GM12872 (cell line): ENCODE results near the gene ATF3.

Source experiments
- TF ChIP-seq, protein P1 (sequence below): IDR thresholded peaks from 3 replicates; pipeline ENCODE4 v1.5.1; 2011; ENCODE audit warnings: low read depth, mild to moderate bottlenecking, low read length, moderate library complexity; ENCODE audit not compliant: insufficient read depth

Gene ATF3

DNA sequence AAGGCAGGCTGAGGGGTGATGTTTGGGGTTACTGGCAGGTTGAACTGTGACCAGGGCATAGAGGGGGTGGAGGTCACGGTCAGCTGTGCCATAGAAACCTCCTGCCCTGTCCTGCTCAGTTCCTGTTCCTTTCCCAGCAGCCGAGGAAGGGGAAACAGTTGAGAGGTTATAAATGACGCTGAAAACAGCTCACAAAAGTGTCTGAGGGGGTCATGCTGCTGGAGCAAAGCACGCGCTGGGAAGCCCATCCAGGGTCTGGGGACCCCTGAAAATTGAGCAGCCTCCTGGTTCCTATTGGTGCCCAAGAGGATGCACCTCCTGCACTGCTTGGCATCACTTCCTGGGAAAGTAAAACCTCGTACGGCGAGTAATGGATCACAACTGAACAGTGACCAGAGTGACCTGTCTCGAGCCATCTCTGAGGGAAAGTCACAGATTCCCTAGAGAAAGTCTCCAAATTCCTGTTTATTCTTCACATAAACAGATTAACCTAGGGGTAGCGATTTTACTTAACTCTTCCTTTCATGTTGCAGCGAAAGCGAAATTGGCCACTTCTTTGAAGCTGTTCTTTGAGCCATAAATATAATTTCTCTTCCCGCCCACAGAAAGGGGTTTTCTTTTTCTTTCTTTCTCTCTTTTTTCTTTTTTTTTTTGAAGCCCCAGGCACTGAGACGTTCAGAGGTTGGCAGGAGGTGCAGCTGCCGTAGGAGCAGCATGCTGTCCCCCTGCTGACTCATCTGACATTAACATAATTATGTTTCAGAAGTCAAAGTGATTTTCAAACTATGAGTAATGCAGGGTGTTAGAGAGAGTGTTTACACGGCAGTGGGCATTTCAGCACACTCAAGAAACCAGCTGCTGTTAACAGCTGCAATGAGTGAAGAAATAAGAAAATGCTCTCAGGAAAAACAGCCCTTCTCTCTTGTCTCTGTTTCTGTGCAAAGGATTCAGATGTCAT lies 41.8 kb upstream of the ATF3 start:
- TF ChIP-seq, protein P1, sequence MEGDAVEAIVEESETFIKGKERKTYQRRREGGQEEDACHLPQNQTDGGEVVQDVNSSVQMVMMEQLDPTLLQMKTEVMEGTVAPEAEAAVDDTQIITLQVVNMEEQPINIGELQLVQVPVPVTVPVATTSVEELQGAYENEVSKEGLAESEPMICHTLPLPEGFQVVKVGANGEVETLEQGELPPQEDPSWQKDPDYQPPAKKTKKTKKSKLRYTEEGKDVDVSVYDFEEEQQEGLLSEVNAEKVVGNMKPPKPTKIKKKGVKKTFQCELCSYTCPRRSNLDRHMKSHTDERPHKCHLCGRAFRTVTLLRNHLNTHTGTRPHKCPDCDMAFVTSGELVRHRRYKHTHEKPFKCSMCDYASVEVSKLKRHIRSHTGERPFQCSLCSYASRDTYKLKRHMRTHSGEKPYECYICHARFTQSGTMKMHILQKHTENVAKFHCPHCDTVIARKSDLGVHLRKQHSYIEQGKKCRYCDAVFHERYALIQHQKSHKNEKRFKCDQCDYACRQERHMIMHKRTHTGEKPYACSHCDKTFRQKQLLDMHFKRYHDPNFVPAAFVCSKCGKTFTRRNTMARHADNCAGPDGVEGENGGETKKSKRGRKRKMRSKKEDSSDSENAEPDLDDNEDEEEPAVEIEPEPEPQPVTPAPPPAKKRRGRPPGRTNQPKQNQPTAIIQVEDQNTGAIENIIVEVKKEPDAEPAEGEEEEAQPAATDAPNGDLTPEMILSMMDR = no peak

DNA sequence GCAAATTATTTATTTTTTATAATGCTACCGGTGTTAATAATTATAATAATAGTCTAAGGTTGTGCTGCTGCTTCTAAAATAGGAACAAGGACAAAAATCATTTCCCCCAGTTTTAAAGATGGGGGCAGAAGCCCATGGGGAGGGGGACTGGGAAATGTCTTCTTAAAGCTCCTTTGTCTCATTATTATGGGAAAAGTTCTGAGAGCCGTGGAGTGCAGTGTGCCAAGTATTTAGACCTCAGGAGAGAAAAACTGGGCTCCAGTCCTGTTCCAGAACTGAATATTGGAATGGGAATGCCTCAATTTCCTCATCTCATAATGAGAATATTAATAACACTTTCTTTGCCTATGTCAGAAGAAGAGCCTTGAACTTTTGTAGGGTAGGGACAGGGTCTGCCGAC lies 40.9 kb upstream of the ATF3 start:
- TF ChIP-seq, protein P1 = no peak

DNA sequence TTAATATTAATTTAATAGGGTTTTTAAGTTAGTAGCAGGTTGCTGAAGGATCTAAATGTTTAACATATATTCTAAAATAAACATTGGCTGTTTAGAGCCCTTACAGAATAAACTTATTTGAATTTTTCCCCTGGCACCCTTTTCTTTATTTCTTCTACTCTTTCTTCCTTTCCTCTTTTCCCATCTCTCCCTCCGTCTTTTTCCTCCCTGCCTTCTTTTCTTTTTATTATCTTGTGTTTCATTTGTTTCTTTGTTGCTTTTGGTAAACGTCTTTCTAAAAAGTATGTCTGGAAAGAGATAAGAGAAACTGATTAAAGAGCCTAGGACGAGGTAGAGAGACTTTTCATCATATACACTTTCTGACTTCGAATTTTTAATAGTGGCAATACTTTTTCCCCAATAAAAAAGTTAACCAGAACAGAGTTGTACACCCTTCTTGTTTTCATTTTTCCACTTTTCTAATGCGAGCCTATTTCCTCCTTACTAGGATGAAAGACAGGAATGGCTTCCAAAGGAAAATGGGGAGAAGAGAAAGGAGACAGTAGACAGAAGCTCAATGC lies 39.5 kb upstream of the ATF3 start:
- TF ChIP-seq, protein P1 = no peak

DNA sequence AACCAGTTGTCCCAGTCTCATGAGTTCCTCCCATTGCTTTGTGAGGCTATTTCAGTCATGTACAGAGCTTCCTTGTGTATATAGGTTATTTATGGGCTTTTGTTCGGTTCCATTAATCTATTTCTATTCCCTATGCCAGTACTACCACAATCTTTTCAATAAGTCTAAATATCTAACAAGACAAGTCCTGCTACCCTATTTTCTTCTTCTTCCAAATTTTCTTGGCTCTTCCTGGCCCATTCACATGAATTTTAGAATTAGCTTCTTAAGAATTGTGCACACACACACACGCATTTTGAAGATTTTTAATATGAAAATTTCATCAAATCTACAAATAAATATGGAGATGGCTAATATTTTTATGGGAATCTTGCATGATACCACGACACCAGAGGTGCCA lies 33.8 kb upstream of the ATF3 start:
- TF ChIP-seq, protein P1 = no peak

DNA sequence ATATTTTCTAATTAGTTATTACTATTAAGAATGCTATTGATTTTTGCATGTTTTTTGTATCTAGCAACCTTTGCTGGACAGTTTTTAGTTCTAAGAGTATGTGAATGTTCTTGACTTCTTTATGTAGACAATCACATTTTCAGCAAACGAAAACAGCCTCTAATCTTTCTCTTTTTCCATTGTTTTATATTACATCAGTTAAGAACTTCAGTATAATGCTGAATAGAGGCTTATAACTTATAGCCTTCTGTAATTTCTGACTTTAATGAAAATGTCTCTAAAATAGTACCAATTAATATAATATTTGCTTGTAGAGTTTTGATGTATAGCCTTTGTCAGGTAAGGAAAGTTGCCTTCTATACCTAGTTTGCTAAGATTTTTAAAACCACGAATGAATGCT lies 33.2 kb upstream of the ATF3 start:
- TF ChIP-seq, protein P1 = no peak

DNA sequence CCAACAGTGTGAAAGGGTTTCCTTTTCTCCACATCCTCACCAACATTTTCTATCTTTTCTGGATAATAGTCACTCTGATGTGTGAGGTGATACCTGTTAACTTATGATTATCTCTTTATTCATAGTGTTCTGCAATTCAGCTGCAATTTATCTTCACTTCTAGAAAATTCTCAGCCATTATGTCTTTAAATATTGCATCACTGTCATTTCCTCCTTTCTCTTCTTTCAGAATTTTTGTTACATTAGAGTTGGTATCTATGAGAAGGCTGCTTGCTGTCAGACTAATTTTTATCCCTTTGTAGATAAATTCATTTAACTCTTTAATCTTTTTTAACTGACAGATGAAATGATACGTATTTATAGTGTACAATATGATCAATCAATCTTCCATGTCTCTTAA lies 30.5 kb upstream of the ATF3 start:
- TF ChIP-seq, protein P1 = no peak

DNA sequence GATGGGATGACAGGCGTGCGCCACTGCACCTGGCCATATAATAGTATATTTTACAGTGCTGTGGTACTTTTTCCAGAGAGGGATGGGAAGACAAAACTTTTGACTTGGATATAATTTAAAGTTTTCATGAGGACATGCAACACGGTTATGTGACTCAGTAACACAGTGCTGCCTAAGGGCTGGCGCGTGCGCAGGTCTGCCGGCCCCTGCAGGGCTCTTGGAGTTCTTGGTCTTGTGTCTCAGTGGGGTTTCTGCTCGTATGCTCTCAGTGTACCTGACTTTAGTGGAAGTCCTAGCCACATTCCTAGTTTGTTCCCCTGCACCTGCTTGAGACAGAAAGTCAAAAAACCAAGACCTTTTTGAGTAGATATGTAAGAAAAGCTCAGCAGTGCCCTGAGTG lies 27.5 kb upstream of the ATF3 start:
- TF ChIP-seq, protein P1 = no peak
